Activated CD4-positive, alpha-beta T cell treated with anti-CD3 and anti-CD28 coated beads, Interleukin-2, amount 50 U/mL, for 16 hours (primary cell): ENCODE data around the gene TESK2.
"Not testable (repeated sequence)": the region's sequence is repeated elsewhere in the genome, so short reads cannot be mapped to it uniquely, and the experiment has no call there.

ENCODE experiments used
- DNase-seq: peaks from one replicate; pipeline ENCODE4 v3.0.0-alpha.2; 2020

Gene TESK2, protein sequence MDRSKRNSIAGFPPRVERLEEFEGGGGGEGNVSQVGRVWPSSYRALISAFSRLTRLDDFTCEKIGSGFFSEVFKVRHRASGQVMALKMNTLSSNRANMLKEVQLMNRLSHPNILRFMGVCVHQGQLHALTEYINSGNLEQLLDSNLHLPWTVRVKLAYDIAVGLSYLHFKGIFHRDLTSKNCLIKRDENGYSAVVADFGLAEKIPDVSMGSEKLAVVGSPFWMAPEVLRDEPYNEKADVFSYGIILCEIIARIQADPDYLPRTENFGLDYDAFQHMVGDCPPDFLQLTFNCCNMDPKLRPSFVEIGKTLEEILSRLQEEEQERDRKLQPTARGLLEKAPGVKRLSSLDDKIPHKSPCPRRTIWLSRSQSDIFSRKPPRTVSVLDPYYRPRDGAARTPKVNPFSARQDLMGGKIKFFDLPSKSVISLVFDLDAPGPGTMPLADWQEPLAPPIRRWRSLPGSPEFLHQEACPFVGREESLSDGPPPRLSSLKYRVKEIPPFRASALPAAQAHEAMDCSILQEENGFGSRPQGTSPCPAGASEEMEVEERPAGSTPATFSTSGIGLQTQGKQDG

GRCh38 chr1:45490626-45491486 lies at the start of gene TESK2:
TESK2 (minus strand) TSS chr1:45491163; CDS start chr1:45457785, 33,378 bp downstream.
- DNase-seq: peak; percentile 99

- DNase-seq: no peak
These were observed 45.9 kb upstream of the TESK2 start for GRCh38 chr1:45536886-45537285.

DNA sequence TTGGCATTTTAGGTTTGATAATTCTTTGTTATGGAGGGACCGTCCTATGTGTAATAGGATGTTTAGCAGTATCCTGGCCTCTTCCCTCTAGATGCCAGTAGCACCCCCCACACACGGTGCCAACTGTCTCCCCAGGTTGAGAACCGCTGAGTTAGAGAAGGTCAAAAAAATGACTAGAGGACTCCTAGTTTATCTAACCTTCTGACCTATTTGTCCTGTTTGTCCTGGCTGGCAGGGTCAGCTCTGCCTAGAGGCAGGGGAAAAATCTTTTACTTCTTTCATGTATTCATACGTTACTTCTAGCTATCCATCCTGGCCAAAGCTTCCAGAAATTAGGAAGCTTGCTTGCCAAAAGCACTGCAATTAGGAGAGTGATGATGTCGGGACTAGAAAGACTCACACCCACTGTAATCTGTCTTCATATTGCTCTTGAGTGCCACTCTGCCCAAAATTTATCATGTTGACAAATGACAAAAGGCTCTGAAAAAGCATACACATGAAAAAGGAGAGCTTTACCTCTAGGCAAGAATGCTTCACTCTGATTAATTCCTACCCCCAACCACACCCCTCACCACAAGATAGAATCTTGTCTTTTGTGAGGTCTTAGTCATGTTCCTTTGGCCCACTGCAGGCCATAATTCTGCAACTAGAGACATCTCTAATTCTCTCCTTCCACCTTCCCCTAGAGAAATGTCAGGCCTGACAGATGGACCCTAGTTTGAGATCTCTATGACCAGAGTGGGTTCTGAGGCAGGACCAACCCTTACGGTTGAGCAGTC lies 45.2 kb upstream of the TESK2 start:
- DNase-seq: peak; percentile 51

GRCh38 chr1:45531873-45532272 lies 40.9 kb upstream of the TESK2 start:
- DNase-seq: no peak

- DNase-seq: no peak
These were observed 39.7 kb upstream of the TESK2 start for GRCh38 chr1:45530632-45531135.

- no peak for DNase-seq
These were observed 35.2 kb upstream of the TESK2 start for GRCh38 chr1:45526135-45526644.

DNA sequence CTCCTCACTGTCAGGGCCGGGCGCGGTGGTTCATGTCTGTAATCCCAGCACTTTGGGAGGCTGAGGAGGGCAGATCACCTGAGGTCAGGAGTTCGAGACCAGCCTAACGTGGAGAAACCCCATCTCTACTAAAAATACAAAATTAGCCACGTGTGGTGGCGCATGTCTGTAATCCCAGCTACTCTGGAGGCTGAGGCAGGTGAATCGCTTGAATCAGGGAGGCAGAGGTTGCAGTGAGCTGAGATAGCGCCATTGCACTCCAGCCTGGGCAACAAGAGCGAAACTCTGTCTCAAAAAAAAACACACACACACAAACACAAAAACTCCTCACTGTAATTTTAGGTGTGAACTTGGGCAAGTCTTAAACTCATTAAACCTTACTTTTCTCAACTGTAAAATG lies 33.0 kb upstream of the TESK2 start:
- DNase-seq: not testable (repeated sequence)

GRCh38 chr1:45523516-45523915 lies 32.6 kb upstream of the TESK2 start:
- DNase-seq: not testable (repeated sequence)

DNA sequence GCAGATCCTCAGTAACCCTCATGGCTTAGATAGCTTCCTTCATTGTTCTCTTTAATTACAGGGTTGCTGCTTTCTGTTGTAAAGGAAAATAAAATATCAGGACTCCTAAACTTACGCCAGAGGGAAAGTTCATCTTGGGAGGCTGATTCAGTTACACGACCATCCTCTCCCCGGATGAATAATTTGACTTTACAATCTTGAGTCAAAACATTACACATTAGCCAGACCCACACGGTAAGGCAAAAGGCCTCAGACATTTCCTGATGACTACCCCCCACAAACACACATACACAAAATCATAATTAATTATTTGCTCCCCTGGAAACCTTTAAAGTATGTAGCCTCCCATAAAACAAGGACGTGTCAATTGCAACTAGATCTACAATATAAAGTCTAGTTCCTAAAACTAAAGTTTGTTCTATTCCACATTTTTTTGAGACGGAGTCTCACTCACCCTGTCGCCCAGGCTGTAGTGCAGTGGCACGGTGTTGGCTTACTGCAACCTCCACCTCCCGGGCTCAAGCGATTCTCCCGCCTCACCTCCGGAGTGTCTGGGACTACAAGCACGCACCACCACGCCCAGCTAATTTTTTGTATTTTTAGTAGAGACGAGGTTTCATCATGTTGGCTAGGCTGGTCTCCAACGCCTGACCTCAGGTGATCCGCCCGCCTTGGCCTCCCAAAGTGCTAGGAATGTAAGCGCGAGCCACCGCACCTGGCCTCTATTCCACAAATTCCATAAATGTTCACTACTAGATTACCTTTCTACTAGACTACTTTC lies 31.6 kb upstream of the TESK2 start:
- peak; percentile 73 for DNase-seq

GRCh38 chr1:45521413-45522323 lies 30.7 kb upstream of the TESK2 start, which contains the start of gene PRDX1:
PRDX1 (minus strand) TSS chr1:45521884; CDS start chr1:45519043, 2,841 bp downstream.
- DNase-seq: peak; percentile 99

- DNase-seq: not testable (repeated sequence)
These were observed 28.8 kb upstream of the TESK2 start for GRCh38 chr1:45519774-45520173.

DNA sequence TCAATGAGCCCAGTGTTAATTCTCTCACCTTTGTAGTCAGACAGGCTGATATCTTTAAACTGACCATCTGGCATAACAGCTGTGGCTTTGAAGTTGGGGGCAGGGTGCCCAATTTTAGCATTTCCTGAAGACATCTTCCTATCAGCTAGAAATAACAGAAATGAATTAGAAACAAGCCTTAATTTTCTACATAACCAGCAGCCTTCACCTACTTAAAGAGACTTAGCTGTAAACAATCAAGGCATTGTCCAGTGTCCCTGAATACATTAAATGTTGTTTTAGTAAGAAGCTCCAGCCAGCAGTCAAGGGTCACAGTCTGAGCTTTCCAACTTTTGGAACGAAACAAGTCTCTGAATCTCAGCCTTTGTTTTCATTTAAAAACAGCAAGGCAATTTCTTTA lies 27.9 kb upstream of the TESK2 start:
- no peak for DNase-seq

DNA sequence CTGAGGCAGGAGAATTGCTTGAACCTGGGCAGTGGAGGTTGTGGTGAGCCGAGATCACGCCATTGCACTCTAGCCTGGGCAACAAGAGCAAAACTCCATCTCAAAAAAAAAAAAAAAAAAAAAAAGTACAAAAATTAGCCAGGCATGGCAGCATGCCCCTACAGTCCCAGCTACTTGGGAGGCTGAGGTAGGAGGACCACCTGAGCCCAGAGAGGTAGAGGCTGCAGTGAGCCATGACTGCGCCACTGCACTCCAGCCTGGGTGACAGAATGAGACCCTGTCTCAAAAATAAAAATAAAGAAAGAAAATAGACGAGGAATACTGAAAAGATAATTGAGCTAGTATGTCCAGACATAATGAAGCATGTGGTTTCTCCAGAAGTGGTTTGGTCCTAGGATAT lies 27.4 kb upstream of the TESK2 start:
- not testable (repeated sequence) for DNase-seq

DNA sequence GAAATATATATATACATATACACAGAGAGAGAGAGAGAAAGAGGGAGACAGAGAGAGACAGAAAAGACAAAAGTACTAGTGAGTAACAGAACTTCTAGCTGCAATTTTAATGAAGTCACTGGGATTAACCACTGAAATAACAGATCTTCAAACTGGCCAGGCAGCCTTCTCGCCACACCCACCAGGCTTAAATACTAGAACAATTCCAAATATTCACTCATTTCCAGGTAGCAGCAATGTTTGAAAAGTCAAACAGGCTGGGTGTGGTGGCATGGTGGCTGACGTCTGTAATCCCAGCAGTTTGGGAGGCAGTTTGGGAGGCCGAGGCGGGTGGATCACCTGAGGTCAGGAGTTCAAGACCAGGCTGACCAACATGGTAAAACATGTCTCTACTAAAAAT lies 25.5 kb upstream of the TESK2 start:
- DNase-seq: no peak

DNA sequence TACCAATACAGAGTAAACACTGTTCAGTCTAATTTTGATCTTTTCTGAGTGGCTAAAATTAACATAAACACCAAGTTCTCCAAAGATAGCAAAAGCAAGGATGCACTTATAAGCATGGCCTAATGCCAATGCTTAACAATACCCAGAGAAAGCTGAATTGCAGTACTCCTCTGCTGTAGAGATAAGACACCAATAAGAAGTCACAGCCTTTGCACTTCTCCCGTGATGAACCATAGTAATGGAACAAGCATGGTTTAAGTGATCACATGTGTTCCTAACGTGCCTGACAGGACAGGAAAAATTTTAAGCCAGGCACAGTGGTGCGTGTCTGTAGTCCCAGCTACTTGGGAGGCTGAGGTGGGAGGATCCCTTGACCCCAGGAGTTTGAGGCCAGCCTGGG lies 25.1 kb upstream of the TESK2 start:
- no peak for DNase-seq

GRCh38 chr1:45513532-45514260 lies 22.7 kb upstream of the TESK2 start:
- not testable (repeated sequence) for DNase-seq

GRCh38 chr1:45512641-45513054 lies 21.7 kb upstream of the TESK2 start:
- DNase-seq: peak; percentile 63

DNA sequence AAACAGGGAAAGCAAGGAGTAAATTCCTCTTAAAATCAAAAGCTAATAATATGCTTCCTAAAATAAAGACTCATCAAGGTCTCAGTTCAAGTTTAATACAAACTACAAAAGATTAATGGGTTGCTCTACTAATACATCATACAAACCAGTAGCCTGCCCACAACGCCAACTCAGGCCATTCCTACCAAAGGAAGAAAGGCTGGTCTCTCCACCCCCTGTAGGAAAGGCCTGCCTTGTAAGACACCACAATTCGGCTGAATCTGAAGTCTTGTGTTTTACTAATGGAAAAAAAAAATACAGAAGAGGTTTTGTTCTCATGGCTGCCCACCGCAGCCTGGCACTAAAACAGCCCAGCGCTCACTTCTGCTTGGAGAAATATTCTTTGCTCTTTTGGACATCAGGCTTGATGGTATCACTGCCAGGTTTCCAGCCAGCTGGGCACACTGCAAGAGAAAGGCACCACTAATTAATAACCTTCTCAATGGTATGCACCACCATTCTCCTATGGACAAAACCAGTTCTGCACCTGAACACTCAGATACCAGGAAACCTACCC lies 20.1 kb upstream of the TESK2 start:
- no peak for DNase-seq
